Upper lobe of right lung (tissue), 1 donor: ENCODE data around the gene LRP8. TPM values are rescaled to one million over a fixed set of nuclear protein-coding genes. Genes with fewer than 3 reads are reported as not detected.

Experiments
- ATAC-seq: fragments of 200-7000 bp; cut with Tn5 transposase; one replicate; pipeline ENCODE4 v1.9.1; 2020; ENCODE audit warnings: mild to moderate bottlenecking, moderate library complexity
- DNase-seq: peaks from one replicate; pipeline ENCODE4 v3.0.0-alpha.2; 2020
- H3K27ac ChIP-seq: fragments of 200-600 bp; one replicate; pipeline ENCODE4 v1.8.0; 2022
- H3K27me3 ChIP-seq: fragments of 200-600 bp; one replicate; pipeline ENCODE4 v1.8.0; 2022; ENCODE audit warnings: mild to moderate bottlenecking
- H3K36me3 ChIP-seq: fragments of 200-600 bp; one replicate; pipeline ENCODE4 v1.8.0; 2022
- H3K4me1 ChIP-seq: fragments of 200-600 bp; one replicate; pipeline ENCODE4 v1.8.0; 2022
- H3K4me3 ChIP-seq: fragments of 200-600 bp; one replicate; pipeline ENCODE4 v1.8.0; 2022; ENCODE audit warnings: mild to moderate bottlenecking
- H3K9me3 ChIP-seq: fragments of 200-600 bp; one replicate; pipeline ENCODE4 v1.8.0; 2022
- CTCF ChIP-seq: fragments of 200-600 bp; IDR thresholded peaks from one replicate; pipeline ENCODE4 v1.8.0; 2022; ENCODE audit warnings: antibody characterized with exemption
- intact Hi-C: fragments of 100-400 bp; cut with DNase I; formaldehyde crosslinking; loops from one replicate; pipeline ENCODE4 v1.11.0; 2022
- total RNA-seq: library from RNA; stranded (reverse); fragmentation: NEBNext Ultra II Directional; extraction: Animal tissue kit (Norgen Biotek cat#: 25700); gene quantifications from one replicate; pipeline ENCODE4 v1.2.1, GENCODE V29; 2021
- donor health status: DM: no; HTN: yes; CAD: no; lungs with severe emphysema.

LRP8 gene
- total RNA-seq, 1 donor from 2014 or later: 11.6 TPM

- Histone ChIP-seq H3K4me3 (no peak overlapping the region), H3K9me3 (no peaks in the 10 kb centered on the region), H3K27ac (no peak overlapping the region), H3K4me1 (no peaks in the 10 kb centered on the region), H3K36me3 (no peaks in the 10 kb centered on the region), H3K27me3 (no peaks in the 10 kb centered on the region)
- intact Hi-C loops: no loop called here
- no peak for ATAC-seq
- TF ChIP-seq CTCF: no peak
- DNase-seq: no peak
Measured at GRCh38 chr1:53316766-53317581, 10.9 kb downstream of the LRP8 start.

- TF ChIP-seq CTCF: no peak
- no peak overlapping the region for H3K4me3 ChIP-seq
- no peaks in the 10 kb centered on the region for H3K36me3 ChIP-seq
- no peaks in the 10 kb centered on the region for H3K27me3 ChIP-seq
- H3K4me1 ChIP-seq: no peaks in the 10 kb centered on the region
- ATAC-seq (no peak), DNase-seq (no peak)
- H3K27ac ChIP-seq: no peak overlapping the region
- intact Hi-C loops: no loop called here
- H3K9me3 ChIP-seq: no peaks in the 10 kb centered on the region
Measured at GRCh38 chr1:53316424-53316765, 11.5 kb downstream of the LRP8 start.

- H3K4me1 ChIP-seq: no peaks in the 10 kb centered on the region
- no peaks in the 10 kb centered on the region for H3K9me3 ChIP-seq
- ATAC-seq (peak; percentile 12), DNase-seq (no peak)
- no peak overlapping the region for H3K4me3 ChIP-seq
- H3K27me3 ChIP-seq: no peaks in the 10 kb centered on the region
- TF ChIP-seq CTCF: no peak
- H3K36me3 ChIP-seq: no peaks in the 10 kb centered on the region
- intact Hi-C loops: no loop called here
- no peak overlapping the region for H3K27ac ChIP-seq
Measured at GRCh38 chr1:53315456-53316423, 12.1 kb downstream of the LRP8 start.

- H3K27me3 ChIP-seq: no peaks in the 10 kb centered on the region
- no peak overlapping the region for H3K4me3 ChIP-seq
- intact Hi-C loops: no loop called here
- H3K27ac ChIP-seq: no peak overlapping the region
- TF ChIP-seq CTCF: no peak
- H3K36me3 ChIP-seq: no peaks in the 10 kb centered on the region
- H3K4me1 ChIP-seq: no peaks in the 10 kb centered on the region
- DNase-seq (no peak), ATAC-seq (no peak)
- H3K9me3 ChIP-seq: no peaks in the 10 kb centered on the region
Measured at GRCh38 chr1:53315046-53315445, 12.8 kb downstream of the LRP8 start.

GRCh38 chr1:53314606-53315005 is 13.3 kb downstream of the LRP8 start:
- no peaks in the 10 kb centered on the region for H3K9me3 ChIP-seq
- no peaks in the 10 kb centered on the region for H3K27me3 ChIP-seq
- no peak overlapping the region for H3K27ac ChIP-seq
- TF ChIP-seq CTCF: no peak
- H3K4me1 ChIP-seq: no peaks in the 10 kb centered on the region
- ATAC-seq: no peak
- no peak overlapping the region for H3K4me3 ChIP-seq
- H3K36me3 ChIP-seq: no peaks in the 10 kb centered on the region
- intact Hi-C loops: no loop called here
- DNase-seq: no peak
